HG03045 (cell line): ENCODE data around the gene PDZD2.
"Not testable (repeated sequence)": the region's sequence is repeated elsewhere in the genome, so short reads cannot be mapped to it uniquely, and the experiment has no call there.

Experiments
- ATAC-seq: cut with Tn5 transposase; IDR thresholded peaks from one replicate; pipeline ENCODE4 v1.9.1; 2021; ENCODE audit warnings: mild to moderate bottlenecking, moderate library complexity; ENCODE audit not compliant: unreplicated experiment

Gene PDZD2

GRCh38 chr5:31963358-31964006 lies 324.6 kb downstream of the PDZD2 start:
- ATAC-seq: no peak

GRCh38 chr5:31964007-31964360 lies 325.1 kb downstream of the PDZD2 start:
- no peak for ATAC-seq

GRCh38 chr5:31965227-31965626 lies 326.3 kb downstream of the PDZD2 start:
- ATAC-seq: no peak

GRCh38 chr5:31966936-31967335 lies 328.0 kb downstream of the PDZD2 start:
- no peak for ATAC-seq

GRCh38 chr5:31967461-31967860 lies 328.5 kb downstream of the PDZD2 start:
- ATAC-seq: no peak

- no peak for ATAC-seq
Measured at GRCh38 chr5:31972558-31972957, 333.6 kb downstream of the PDZD2 start.

GRCh38 chr5:31975189-31975612 lies 336.3 kb downstream of the PDZD2 start:
- ATAC-seq: not testable (repeated sequence)

GRCh38 chr5:31976169-31976568 lies 337.2 kb downstream of the PDZD2 start:
- ATAC-seq: no peak

- ATAC-seq: no peak
Measured at GRCh38 chr5:31981361-31981945, 342.5 kb downstream of the PDZD2 start.

- no peak for ATAC-seq
Measured at GRCh38 chr5:31982027-31982426, 343.1 kb downstream of the PDZD2 start.

GRCh38 chr5:31982621-31983020 lies 343.7 kb downstream of the PDZD2 start:
- no peak for ATAC-seq

GRCh38 chr5:31983851-31984250 lies 344.9 kb downstream of the PDZD2 start:
- ATAC-seq: no peak

- ATAC-seq: no peak
Measured at GRCh38 chr5:31984691-31985090, 345.8 kb downstream of the PDZD2 start.

- ATAC-seq: no peak
Measured at GRCh38 chr5:31986101-31986500, 347.2 kb downstream of the PDZD2 start.

- ATAC-seq: no peak
Measured at GRCh38 chr5:31987985-31988710, 349.2 kb downstream of the PDZD2 start.

GRCh38 chr5:31990081-31990650 lies 351.2 kb downstream of the PDZD2 start:
- no peak for ATAC-seq

- no peak for ATAC-seq
Measured at GRCh38 chr5:31990701-31991110, 351.8 kb downstream of the PDZD2 start.

- no peak for ATAC-seq
Measured at GRCh38 chr5:31992377-31992776, 353.4 kb downstream of the PDZD2 start.

GRCh38 chr5:31993165-31993961 lies 354.4 kb downstream of the PDZD2 start:
- no peak for ATAC-seq

GRCh38 chr5:31995006-31995405 lies 356.1 kb downstream of the PDZD2 start:
- no peak for ATAC-seq

GRCh38 chr5:31995714-31996113 lies 356.8 kb downstream of the PDZD2 start:
- ATAC-seq: no peak
